ENCODE measurements around the gene ABHD18.
"Not testable (repeated sequence)": the region's sequence is repeated elsewhere in the genome, so short reads cannot be mapped to it uniquely, and the experiment has no call there.

DNA sequence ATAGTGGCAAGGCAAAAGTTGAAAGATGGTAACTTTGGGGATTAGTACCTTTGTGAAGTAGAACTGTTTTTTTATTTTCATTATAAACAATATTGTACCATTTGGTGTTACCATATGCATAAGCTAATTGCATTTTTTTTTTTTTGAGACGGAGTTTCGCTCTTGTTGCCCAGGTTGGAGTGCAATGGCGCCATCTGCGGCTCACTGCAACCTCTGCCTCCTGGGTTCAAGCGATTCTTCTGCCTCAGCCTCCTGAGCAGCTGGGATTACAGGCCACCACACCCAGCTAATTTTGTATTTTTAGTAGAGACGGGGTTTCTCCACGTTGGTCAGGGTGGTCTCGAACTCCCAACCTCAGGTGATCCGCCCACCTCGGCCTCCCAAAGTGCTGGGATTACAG lies 86.0 kb downstream of the ABHD18 start:
- not testable (repeated sequence) for TF ChIP-seq POLR2A (IDR thresholded peaks at IDR 0.05)
- TF ChIP-seq, protein P1, sequence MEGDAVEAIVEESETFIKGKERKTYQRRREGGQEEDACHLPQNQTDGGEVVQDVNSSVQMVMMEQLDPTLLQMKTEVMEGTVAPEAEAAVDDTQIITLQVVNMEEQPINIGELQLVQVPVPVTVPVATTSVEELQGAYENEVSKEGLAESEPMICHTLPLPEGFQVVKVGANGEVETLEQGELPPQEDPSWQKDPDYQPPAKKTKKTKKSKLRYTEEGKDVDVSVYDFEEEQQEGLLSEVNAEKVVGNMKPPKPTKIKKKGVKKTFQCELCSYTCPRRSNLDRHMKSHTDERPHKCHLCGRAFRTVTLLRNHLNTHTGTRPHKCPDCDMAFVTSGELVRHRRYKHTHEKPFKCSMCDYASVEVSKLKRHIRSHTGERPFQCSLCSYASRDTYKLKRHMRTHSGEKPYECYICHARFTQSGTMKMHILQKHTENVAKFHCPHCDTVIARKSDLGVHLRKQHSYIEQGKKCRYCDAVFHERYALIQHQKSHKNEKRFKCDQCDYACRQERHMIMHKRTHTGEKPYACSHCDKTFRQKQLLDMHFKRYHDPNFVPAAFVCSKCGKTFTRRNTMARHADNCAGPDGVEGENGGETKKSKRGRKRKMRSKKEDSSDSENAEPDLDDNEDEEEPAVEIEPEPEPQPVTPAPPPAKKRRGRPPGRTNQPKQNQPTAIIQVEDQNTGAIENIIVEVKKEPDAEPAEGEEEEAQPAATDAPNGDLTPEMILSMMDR (IDR thresholded peaks at IDR 0.05), result peak in 1 of 6 experiments; percentile 18

Measured in Peyer's patch (tissue), 4 donors.